Spleen (tissue), 11 donors: Measurements from ENCODE around the gene ITGA2B. TPM values are rescaled to one million over a fixed set of nuclear protein-coding genes. Genes with fewer than 3 reads are reported as not detected.

ENCODE experiments used
- DNase-seq: peaks from one replicate; pipeline ENCODE4 v3.0.0-alpha.2; 2020
- H3K27ac ChIP-seq, 8 donors: fragments of 200-600 bp; sonication (generic) in 7 of 8; 1 replicate in 4 of 8; 2 replicates in 4 of 8; pipeline versions ENCODE4 v1.5.0 to v1.8.0; 2016 to 2021; ENCODE audit warnings: inconsistent platforms in 4 of 8, mild to moderate bottlenecking in 4 of 8, moderate library complexity in 1 of 8
- H3K27me3 ChIP-seq, 7 donors: fragments of 200-600 bp; sonication (generic) in 6 of 7; replicated peaks in 1 of 7; 1 replicate in 4 of 7; 2 replicates in 3 of 7; pipeline versions ENCODE4 v1.5.0 to v1.8.0; 2016 to 2021; ENCODE audit warnings: inconsistent platforms in 3 of 7, mild to moderate bottlenecking in 1 of 7
- H3K36me3 ChIP-seq, 6 donors: fragments of 200-600 bp; sonication (generic) in 5 of 6; 1 replicate in 4 of 6; 2 replicates in 2 of 6; pipeline versions ENCODE4 v1.5.0 to v1.8.0; 2016 to 2021; ENCODE audit warnings: inconsistent platforms in 2 of 6
- H3K4me1 ChIP-seq, 6 donors: fragments of 200-600 bp; sonication (generic) in 5 of 6; 1 replicate in 3 of 6; 2 replicates in 3 of 6; pipeline versions ENCODE4 v1.5.0 to v1.8.0; 2016 to 2021; ENCODE audit warnings: inconsistent platforms in 3 of 6
- H3K4me3 ChIP-seq, 8 donors: fragments of 200-600 bp; sonication (generic) in 7 of 8; 1 replicate in 4 of 8; 2 replicates in 4 of 8; pipeline versions ENCODE4 v1.5.0 to v1.8.0; 2016 to 2021; ENCODE audit warnings: inconsistent platforms in 4 of 8, mild to moderate bottlenecking in 4 of 8, moderate library complexity in 2 of 8
- H3K9me3 ChIP-seq, 8 donors: fragments of 200-600 bp; sonication (generic) in 7 of 8; 1 replicate in 4 of 8; 2 replicates in 4 of 8; pipeline versions ENCODE4 v1.5.0 to v1.8.0; 2016 to 2021; ENCODE audit warnings: inconsistent platforms in 4 of 8
- POLR2A ChIP-seq, 3 donors: fragments of 450-650 bp; IDR thresholded peaks; one replicate each; pipeline ENCODE4 v1.5.1; 2017; ENCODE audit warnings: antibody characterized with exemption in 3 of 3, mild to moderate bottlenecking in 1 of 3
- POLR2AphosphoS5 ChIP-seq, 3 donors: sonication (generic); formaldehyde crosslinking; IDR thresholded peaks; one replicate each; pipeline ENCODE4 v1.5.1; 2017; ENCODE audit warnings: antibody characterized with exemption in 3 of 3
- WGBS, 5 donors: extraction: QIAGEN DNeasy Blood & Tissue Kit in 3 of 5; methylation state at CpG; one replicate each; pipeline versions ENCODE4 v1.1.5 to v1.1.7; 2013 to 2018; 5-methylcytosine and 5-hydroxymethylcytosine counted together
- intact Hi-C: fragments of 100-400 bp; cut with DNase I; formaldehyde crosslinking; loops from one replicate; pipeline ENCODE4 v1.15.0; 2023; ENCODE audit warnings: low total_unique reads
- polyA plus RNA-seq, 3 donors: library from polyadenylated mRNA; stranded (reverse); fragments of 200-250 nt; gene quantifications; one replicate each; pipeline ENCODE4 v1.2.1, GENCODE V29; 2013
- total RNA-seq, 7 donors: library from RNA; depleted of rRNA in 3 of 7; stranded (reverse); fragments of >200 nt in 3 of 7; fragmentation: NEBNext Ultra II Directional in 4 of 7; extraction: Animal tissue kit (Norgen Biotek cat#: 25700) in 4 of 7; gene quantifications; one replicate each; pipeline versions ENCODE4 v1.1.0 to v1.2.1, GENCODE V29; 2016 to 2021
- TF ChIP-seq, protein P1 (sequence below), 11 experiments: fragments of 200-600 bp in 7 of 11; fragments of 450-650 bp in 4 of 11; sonication (generic) in 4 of 11; IDR thresholded peaks in 8 of 11; conservative IDR thresholded peaks in 3 of 11; 1 replicate in 7 of 11; 2 replicates in 4 of 11; pipeline versions ENCODE4 v1.4.0 to v1.8.0; 2016 to 2021; ENCODE audit warnings: antibody characterized with exemption in 11 of 11, inconsistent platforms in 4 of 11, mild to moderate bottlenecking in 1 of 11
- donor health status: healthy with polysubstance abuse.
- donor health status: DM: no; HTN: no; CAD: no; lungs with moderate emphysema.
- donor health status: DM: no; HTN: no; CAD: no.
- donor health status: Bipolar disorder and iron deficiency.
- donor health status: healthy.
- donor health status: DM: no; HTN: no; CAD: no.
- donor health status: DM: yes; HTN: yes; CAD: no.

ITGA2B gene
- total and polyA plus RNA-seq, 10 donors: 0.93 to 36.7 (median 23.0) TPM

DNA sequence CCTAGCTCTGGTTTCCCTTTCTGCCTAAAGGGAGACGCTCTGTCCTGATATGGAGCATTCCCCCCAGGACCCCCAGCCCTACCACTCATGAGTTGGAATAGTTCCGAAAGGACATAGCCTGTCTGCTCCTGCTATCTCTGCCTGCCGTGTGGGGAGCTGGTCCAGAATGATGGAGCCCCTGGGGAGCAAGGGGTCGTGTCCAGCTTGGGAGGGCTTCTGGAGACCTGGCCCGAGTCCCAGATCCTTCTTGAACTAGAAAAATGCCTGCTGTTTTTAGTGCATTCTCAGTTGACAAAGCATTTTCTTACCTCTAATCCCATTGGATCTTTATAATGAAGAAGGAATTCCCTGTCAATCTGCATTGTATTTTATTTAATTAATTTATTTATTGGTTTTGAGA is 53.5 kb downstream of the ITGA2B start:
- H3K36me3 ChIP-seq: no peaks in the 10 kb centered on the region
- H3K9me3 ChIP-seq: no peaks in the 10 kb centered on the region
- WGBS, 5 donors: 58 to 72% (median 67%) methylated on average over 5 of the region's 5 CpGs
- H3K27me3 ChIP-seq: no peaks in the 10 kb centered on the region
- intact Hi-C loops: no loop called here
- peaks cover 9 to 78% (median 53%) of the 10 kb centered on the region in 6 donors for H3K4me1 ChIP-seq
- H3K27ac ChIP-seq: peak overlapping the region in 1 of 8 donors; percentile 86
- TF ChIP-seq POLR2A (IDR thresholded peaks at IDR 0.05) (no peak), POLR2AphosphoS5 (IDR thresholded peaks at IDR 0.05) (no peak)
- TF ChIP-seq, protein P1, sequence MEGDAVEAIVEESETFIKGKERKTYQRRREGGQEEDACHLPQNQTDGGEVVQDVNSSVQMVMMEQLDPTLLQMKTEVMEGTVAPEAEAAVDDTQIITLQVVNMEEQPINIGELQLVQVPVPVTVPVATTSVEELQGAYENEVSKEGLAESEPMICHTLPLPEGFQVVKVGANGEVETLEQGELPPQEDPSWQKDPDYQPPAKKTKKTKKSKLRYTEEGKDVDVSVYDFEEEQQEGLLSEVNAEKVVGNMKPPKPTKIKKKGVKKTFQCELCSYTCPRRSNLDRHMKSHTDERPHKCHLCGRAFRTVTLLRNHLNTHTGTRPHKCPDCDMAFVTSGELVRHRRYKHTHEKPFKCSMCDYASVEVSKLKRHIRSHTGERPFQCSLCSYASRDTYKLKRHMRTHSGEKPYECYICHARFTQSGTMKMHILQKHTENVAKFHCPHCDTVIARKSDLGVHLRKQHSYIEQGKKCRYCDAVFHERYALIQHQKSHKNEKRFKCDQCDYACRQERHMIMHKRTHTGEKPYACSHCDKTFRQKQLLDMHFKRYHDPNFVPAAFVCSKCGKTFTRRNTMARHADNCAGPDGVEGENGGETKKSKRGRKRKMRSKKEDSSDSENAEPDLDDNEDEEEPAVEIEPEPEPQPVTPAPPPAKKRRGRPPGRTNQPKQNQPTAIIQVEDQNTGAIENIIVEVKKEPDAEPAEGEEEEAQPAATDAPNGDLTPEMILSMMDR (IDR thresholded peaks at IDR 0.05 in 8 of 11, conservative IDR thresholded peaks at IDR 0.05 in 3 of 11): no peak
- no peak overlapping the region for H3K4me3 ChIP-seq
- no peak for DNase-seq

DNA sequence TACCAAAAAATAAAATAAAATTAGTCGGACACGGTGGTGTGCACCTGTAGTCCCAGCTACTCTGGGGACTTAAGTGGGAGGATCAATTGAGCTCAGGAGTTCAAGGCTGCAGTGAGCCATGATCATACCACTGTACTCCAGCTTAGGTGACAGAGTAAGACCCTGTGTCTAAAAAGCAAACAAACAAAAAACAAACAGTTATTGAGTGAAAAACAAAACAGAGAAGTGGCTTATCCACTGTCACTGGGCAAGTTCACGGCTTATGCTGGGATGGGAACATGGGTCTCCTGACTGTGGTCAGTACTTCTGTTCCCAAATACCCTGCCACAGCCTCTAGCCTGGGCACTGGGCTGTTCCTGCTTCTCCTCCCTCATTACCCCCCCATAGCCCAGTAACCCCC is 53.9 kb downstream of the ITGA2B start:
- Histone ChIP-seq H3K27me3 (no peaks in the 10 kb centered on the region), H3K4me3 (no peak overlapping the region), H3K36me3 (no peaks in the 10 kb centered on the region), H3K9me3 (no peaks in the 10 kb centered on the region), H3K27ac (peak overlapping the region in 1 of 8 donors; percentile 86), H3K4me1 (peaks cover 9 to 79% (median 55%) of the 10 kb centered on the region in 6 donors)
- no peak for DNase-seq
- no peak for TF ChIP-seq POLR2A (IDR thresholded peaks at IDR 0.05)
- no peak for TF ChIP-seq POLR2AphosphoS5 (IDR thresholded peaks at IDR 0.05)
- TF ChIP-seq, protein P1 (IDR thresholded peaks at IDR 0.05 in 8 of 11, conservative IDR thresholded peaks at IDR 0.05 in 3 of 11): no peak
- WGBS, 5 donors: 59 to 90% (median 79%) methylated on average over 3 of the region's 3 CpGs
- intact Hi-C loops: no loop called here

- Histone ChIP-seq H3K27ac (peak overlapping the region in 7 of 8 donors; percentile 7 to 86 (median 74)), H3K36me3 (no peaks in the 10 kb centered on the region), H3K4me3 (no peak overlapping the region), H3K27me3 (no peaks in the 10 kb centered on the region), H3K4me1 (peaks cover 9 to 74% (median 51%) of the 10 kb centered on the region in 6 donors), H3K9me3 (no peaks in the 10 kb centered on the region)
- WGBS, 5 donors: 34 to 66% (median 50%) methylated on average over 3 of the region's 3 CpGs
- TF ChIP-seq, protein P1 (IDR thresholded peaks at IDR 0.05 in 8 of 11, conservative IDR thresholded peaks at IDR 0.05 in 3 of 11): no peak
- no peak for TF ChIP-seq POLR2A (IDR thresholded peaks at IDR 0.05)
- no peak for TF ChIP-seq POLR2AphosphoS5 (IDR thresholded peaks at IDR 0.05)
- intact Hi-C loops: no loop called here
- peak; percentile 66 for DNase-seq
These were observed 54.7 kb downstream of the ITGA2B start for GRCh38 chr17:44334727-44335126.

DNA sequence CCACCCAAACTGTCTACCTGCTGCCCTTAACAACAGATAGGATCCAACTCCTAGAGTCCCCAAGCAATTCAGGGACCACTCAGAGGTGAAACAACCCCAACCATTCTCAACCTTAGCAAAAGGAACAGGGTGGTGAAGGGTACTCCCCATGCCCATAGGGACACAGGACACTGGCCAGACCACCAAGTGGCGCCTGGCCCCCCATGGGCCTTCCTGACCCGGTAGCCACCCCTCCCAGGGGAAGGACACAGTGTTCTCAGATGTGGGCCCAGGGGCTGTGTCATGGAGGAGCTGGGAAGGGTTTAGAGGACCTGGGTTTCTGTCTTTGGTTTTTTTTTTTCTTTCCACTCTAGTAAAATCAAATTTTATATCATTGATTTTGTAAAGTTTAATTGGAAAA is 55.1 kb downstream of the ITGA2B start:
- WGBS, 5 donors: 22 to 48% (median 41%) methylated on average over 2 of the region's 2 CpGs
- peak; percentile 73 for DNase-seq
- Histone ChIP-seq H3K4me1 (peaks cover 9 to 70% (median 49%) of the 10 kb centered on the region in 6 donors), H3K9me3 (no peaks in the 10 kb centered on the region), H3K36me3 (no peaks in the 10 kb centered on the region), H3K27ac (peak overlapping the region in 7 of 8 donors; percentile 7 to 86 (median 74)), H3K27me3 (no peaks in the 10 kb centered on the region), H3K4me3 (no peak overlapping the region)
- intact Hi-C loops: no loop called here
- TF ChIP-seq, protein P1 (IDR thresholded peaks at IDR 0.05 in 8 of 11, conservative IDR thresholded peaks at IDR 0.05 in 3 of 11): no peak
- TF ChIP-seq POLR2A (IDR thresholded peaks at IDR 0.05): no peak
- TF ChIP-seq POLR2AphosphoS5 (IDR thresholded peaks at IDR 0.05): no peak
